Activated CD4-positive, alpha-beta T cell treated with anti-CD3 and anti-CD28 coated beads, Interleukin-2, amount 50 U/mL, for 48 hours (primary cell): ENCODE measurements around the gene CCL13.

Experiments used
- DNase-seq, 2 experiments: peaks; one replicate each; pipeline ENCODE4 v3.0.0-alpha.2; 2020

Gene CCL13

GRCh38 chr17:34386697-34387550 lies 30.6 kb downstream of the CCL13 start:
- peak in 1 of 2 experiments; percentile 25 for DNase-seq

DNA sequence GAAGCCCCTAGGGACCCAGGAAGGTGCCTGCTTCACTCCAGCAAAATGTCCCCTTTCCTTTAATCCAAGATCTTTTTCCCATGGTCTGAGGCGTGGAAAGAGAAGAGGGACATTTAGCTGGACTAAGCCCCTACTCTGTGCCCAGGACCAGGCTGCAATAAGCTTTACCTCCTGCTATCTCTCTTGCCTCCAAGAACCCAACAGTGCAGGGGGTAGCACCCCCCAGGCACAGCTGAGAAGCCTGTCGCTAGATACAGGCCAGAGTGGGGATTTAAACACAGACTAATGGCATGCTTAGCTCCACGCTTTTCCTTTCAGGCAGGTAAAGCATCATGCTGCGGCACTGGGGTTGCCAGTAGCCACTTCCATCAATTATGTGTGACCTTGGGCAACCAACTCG lies 31.3 kb downstream of the CCL13 start:
- no peak for DNase-seq

DNA sequence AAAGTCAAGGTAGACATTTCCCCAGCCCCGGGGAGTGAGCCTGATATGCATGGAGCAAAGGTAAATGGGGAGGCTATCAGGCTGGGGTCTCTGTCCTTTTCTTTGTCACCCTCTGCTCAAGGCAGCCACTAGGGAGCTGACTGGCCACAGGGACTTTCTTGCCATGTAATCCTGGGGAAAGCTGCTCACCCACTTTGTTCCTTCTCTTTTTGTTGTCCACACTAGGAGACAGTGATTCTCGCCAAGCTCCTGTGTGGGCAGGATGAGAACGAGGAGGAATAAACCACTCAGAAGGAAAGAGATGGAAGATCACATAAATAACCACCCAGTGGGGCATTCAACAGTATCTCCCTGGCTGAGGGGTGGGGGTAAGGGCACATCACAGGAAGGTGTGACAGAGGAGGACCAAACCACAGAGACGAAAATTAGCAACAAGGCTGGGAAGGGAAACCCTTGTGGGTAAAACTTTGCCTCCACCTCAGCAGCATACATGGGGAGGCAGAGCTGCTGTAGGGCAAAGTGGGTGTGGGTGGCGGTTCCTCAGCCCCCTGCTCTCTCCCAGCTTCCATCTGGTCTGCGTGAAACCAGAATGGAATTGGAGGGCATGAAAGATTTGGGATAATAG lies 33.0 kb downstream of the CCL13 start:
- DNase-seq: no peak

GRCh38 chr17:34390649-34391048 lies 34.4 kb downstream of the CCL13 start:
- no peak for DNase-seq

DNA sequence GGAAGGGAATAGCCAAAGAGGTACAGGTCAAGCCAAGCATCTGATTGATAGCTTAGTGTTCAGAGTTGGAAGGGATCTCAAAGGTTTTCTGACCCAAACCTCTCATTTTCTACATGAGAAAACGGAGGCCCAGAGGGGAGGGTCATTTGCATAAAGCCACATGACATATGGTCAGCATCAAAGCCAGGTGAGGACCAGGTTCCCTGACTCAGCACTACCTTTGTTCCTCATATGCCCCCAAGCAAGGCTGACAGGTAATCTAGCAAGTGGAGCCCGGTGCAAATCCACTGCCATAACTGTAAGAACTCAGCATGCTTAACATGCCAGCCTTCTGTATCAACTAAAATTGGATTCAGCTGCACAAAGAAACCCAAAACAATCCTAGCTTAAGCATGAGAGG lies 35.0 kb downstream of the CCL13 start:
- no peak for DNase-seq

DNA sequence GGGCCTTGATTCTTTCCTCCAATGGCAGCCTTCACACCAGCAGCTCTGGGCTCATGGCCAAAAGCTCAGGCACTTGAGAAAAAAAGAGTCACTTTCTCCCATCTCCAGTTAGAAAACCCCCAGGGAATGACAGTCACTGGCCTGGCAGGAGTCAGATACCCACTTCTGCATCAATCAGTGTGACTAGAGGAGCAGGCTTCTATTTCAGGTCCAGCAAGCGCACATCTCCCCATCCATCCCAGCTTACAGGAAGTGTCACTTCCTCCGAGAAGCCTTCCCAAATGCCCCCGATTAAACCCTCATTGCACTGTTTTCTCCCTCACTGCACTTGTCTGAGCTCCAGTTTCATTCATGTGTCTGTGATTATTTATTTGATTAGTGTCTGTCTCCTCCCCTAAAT lies 37.1 kb downstream of the CCL13 start:
- no peak for DNase-seq

GRCh38 chr17:34397265-34397664 lies 41.0 kb downstream of the CCL13 start:
- DNase-seq: no peak

- DNase-seq: no peak
Observed at GRCh38 chr17:34398990-34399389, 42.7 kb downstream of the CCL13 start.

- DNase-seq: no peak
Observed at GRCh38 chr17:34399725-34400124, 43.4 kb downstream of the CCL13 start.

- no peak for DNase-seq
Observed at GRCh38 chr17:34400301-34400931, 44.1 kb downstream of the CCL13 start.

DNA sequence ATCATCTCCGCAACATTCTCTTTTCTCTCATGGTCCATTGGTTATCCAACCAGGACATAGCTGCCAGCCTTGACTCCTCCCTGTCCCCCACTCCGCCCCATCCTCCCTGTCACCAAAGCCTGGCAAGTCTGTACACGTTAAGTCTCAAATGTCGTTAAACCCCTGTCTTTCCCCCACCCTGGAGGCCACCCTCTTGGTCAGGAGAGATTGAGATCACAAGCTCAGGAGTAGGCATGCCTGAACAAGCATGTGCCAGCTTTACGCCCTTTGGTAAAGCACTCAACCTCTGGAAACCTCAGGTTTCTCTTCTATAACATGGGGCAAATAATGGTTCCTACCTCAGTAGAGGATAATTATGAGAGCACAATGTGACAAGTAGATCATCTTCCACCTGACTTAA lies 44.9 kb downstream of the CCL13 start:
- DNase-seq: no peak

DNA sequence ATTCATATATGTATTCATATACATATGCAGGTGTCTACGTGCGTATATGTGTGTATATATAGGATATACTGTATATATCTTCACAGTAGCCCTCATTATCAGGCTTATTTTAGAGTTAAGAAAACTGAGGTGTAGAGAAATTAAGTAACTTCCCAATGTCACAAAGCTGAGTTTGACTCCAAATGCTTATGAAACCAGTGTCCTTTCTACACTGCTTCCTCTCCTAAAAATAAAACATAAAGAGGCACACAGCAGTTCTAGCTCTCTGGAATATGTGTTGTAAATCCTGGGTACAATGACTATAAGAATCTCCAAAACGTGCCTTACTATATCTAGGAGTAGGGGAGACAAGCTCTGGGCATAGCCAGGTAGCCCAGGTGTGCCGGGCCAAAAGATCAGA lies 46.7 kb downstream of the CCL13 start:
- no peak for DNase-seq

- no peak for DNase-seq
Observed at GRCh38 chr17:34406226-34406625, 49.9 kb downstream of the CCL13 start.
